CD14-positive monocyte (primary cell): Measurements from ENCODE around the gene NCK1. TPM values are rescaled to one million over a fixed set of nuclear protein-coding genes. Genes with fewer than 3 reads are reported as not detected.
A peak's percentile ranks its signal among the peaks of the same experiment; 100 is the strongest.
"Not testable (repeated sequence)": the region's sequence is repeated elsewhere in the genome, so short reads cannot be mapped to it uniquely, and the experiment has no call there.

ENCODE experiments used
- DNase-seq, 3 donors: peaks; one replicate each; pipeline ENCODE4 v3.0.0-alpha.2; 2011 to 2022
- H2AFZ ChIP-seq: 2 replicates; pipeline ENCODE4 v1.6.0; 2012; ENCODE audit warnings: mild to moderate bottlenecking, low read depth, low read length, inconsistent platforms; ENCODE audit not compliant: insufficient read depth, poor library complexity, severe bottlenecking
- H3K27ac ChIP-seq, 2 donors: 1 replicate in 1 of 2; 2 replicates in 1 of 2; pipeline ENCODE4 v1.5.1; 2012 to 2013; ENCODE audit warnings: low read length in 2 of 2, control low read depth in 1 of 2, inconsistent platforms in 1 of 2, low read depth in 1 of 2, mild to moderate bottlenecking in 1 of 2
- H3K27me3 ChIP-seq, 2 donors: one replicate each; pipeline versions ENCODE4 v1.6.0 to v1.6.1; 2011 to 2013; ENCODE audit warnings: low read length in 2 of 2; ENCODE audit not compliant: control insufficient read depth in 2 of 2, insufficient read depth in 2 of 2
- H3K36me3 ChIP-seq, 2 donors: replicated peaks in 1 of 2; 1 replicate in 1 of 2; 2 replicates in 1 of 2; pipeline versions ENCODE4 v1.5.1 to v1.6.1; 2012 to 2013; ENCODE audit warnings: low read length in 2 of 2, control low read depth in 1 of 2, inconsistent platforms in 1 of 2, mild to moderate bottlenecking in 1 of 2; ENCODE audit not compliant: insufficient read depth in 2 of 2, control insufficient read depth in 1 of 2
- H3K4me1 ChIP-seq, 2 donors: 1 replicate in 1 of 2; 2 replicates in 1 of 2; pipeline versions ENCODE4 v1.5.1 to v1.6.1; 2012 to 2013; ENCODE audit warnings: low read length in 2 of 2, control low read depth in 1 of 2, inconsistent platforms in 1 of 2, mild to moderate bottlenecking in 1 of 2, moderate library complexity in 1 of 2; ENCODE audit not compliant: insufficient read depth in 2 of 2, control insufficient read depth in 1 of 2
- H3K4me2 ChIP-seq: replicated peaks from 2 replicates; pipeline ENCODE3; 2012; ENCODE audit warnings: low read length, moderate library complexity, mild to moderate bottlenecking; ENCODE audit not compliant: poor library complexity, severe bottlenecking; ENCODE audit errors: extremely low read depth
- H3K4me3 ChIP-seq, 3 experiments: fragments of 200-600 bp in 1 of 3; sonication (generic) in 1 of 3; replicated peaks in 1 of 3; 1 replicate in 2 of 3; 2 replicates in 1 of 3; pipeline ENCODE4 v1.5.1; 2011 to 2013; ENCODE audit warnings: low read length in 3 of 3, mild to moderate bottlenecking in 3 of 3, control low read depth in 2 of 3, low read depth in 2 of 3, inconsistent platforms in 1 of 3, moderate library complexity in 1 of 3
- H3K79me2 ChIP-seq: 2 replicates; pipeline ENCODE4 v1.6.0; 2012; ENCODE audit warnings: mild to moderate bottlenecking, control low read depth, inconsistent platforms, low read length, moderate library complexity; ENCODE audit not compliant: insufficient read depth
- H3K9ac ChIP-seq: 2 replicates; pipeline ENCODE4 v1.6.0; 2017; ENCODE audit warnings: low read length, mild to moderate bottlenecking; ENCODE audit not compliant: insufficient read depth, poor library complexity, severe bottlenecking
- H3K9me3 ChIP-seq, 2 donors: replicated peaks in 1 of 2; 1 replicate in 1 of 2; 2 replicates in 1 of 2; pipeline versions ENCODE4 v1.5.1 to v1.6.1; 2012 to 2013; ENCODE audit warnings: low read length in 2 of 2, control low read depth in 1 of 2; ENCODE audit not compliant: control insufficient read depth in 1 of 2, insufficient read depth in 1 of 2
- H4K20me1 ChIP-seq: 2 replicates; pipeline ENCODE4 v1.6.0; 2012; ENCODE audit warnings: mild to moderate bottlenecking, low read length, control low read depth, moderate library complexity; ENCODE audit not compliant: insufficient read depth
- H3K27ac Mint-ChIP-seq, 7 donors: one replicate each; pipeline ENCODE4 v1.8.0; 2020; ENCODE audit warnings: mild to moderate bottlenecking in 7 of 7, mixed read lengths in 7 of 7, moderate library complexity in 6 of 7, inconsistent platforms in 2 of 7
- H3K27me3 Mint-ChIP-seq, 3 donors: one replicate each; pipeline ENCODE4 v1.8.0; 2021 to 2022; ENCODE audit warnings: low read depth in 3 of 3, mild to moderate bottlenecking in 3 of 3, mixed read lengths in 3 of 3, moderate library complexity in 3 of 3, inconsistent platforms in 1 of 3
- H3K36me3 Mint-ChIP-seq, 2 donors: one replicate each; pipeline ENCODE4 v1.8.0; 2020; ENCODE audit warnings: mixed read lengths in 2 of 2, inconsistent platforms in 1 of 2, mild to moderate bottlenecking in 1 of 2
- H3K4me1 Mint-ChIP-seq: one replicate; pipeline ENCODE4 v1.8.0; 2020; ENCODE audit warnings: mild to moderate bottlenecking, mixed read lengths
- H3K4me3 Mint-ChIP-seq, 2 donors: one replicate each; pipeline ENCODE4 v1.8.0; 2020; ENCODE audit warnings: mild to moderate bottlenecking in 2 of 2, mixed read lengths in 2 of 2, moderate library complexity in 1 of 2
- H3K9me3 Mint-ChIP-seq, 7 donors: one replicate each; pipeline ENCODE4 v1.8.0; 2020 to 2022; ENCODE audit warnings: mixed read lengths in 7 of 7, mild to moderate bottlenecking in 6 of 7, moderate library complexity in 6 of 7, inconsistent platforms in 2 of 7
- CTCF ChIP-seq: fragments of 200-600 bp; IDR thresholded peaks from one replicate; pipeline ENCODE4 v1.8.0; 2022; ENCODE audit warnings: antibody characterized with exemption, mild to moderate bottlenecking
- WGBS: methylation state at CpG from one replicate; pipeline ENCODE4 v1.1.5; 2013; ENCODE audit warnings: missing lambda C conversion rate; ENCODE audit not compliant: insufficient coverage; 5-methylcytosine and 5-hydroxymethylcytosine counted together
- intact Hi-C, 2 donors: fragments of 100-400 bp; cut with micrococcal nuclease; formaldehyde crosslinking; loops; one replicate each; pipeline versions ENCODE4 v1.15.0 to v1.15.1; 2023
- polyA plus RNA-seq, 3 donors: library from polyadenylated mRNA; depleted of rRNA in 1 of 3; unstranded in 2 of 3; stranded (reverse) in 1 of 3; fragments of 300-500 nt in 2 of 3; fragments of >200 nt in 1 of 3; fragmentation: Illumina TruSeq in 2 of 3; gene quantifications; 1 replicate in 2 of 3; 2 replicates in 1 of 3; pipeline ENCODE4 v1.2.3, GENCODE V29; 2012 to 2021

The NCK1 gene
- polyA plus RNA-seq, 3 donors = 20.4 to 28.8 (median 22.8) TPM

- intact Hi-C loops = no loop called here
- H3K4me3 Mint-ChIP-seq = no peak overlapping the region
- Histone ChIP-seq H3K9me3 (peaks cover 0 to 3% of the 10 kb centered on the region in 2 donors), H3K79me2 (peaks cover 99% of the 10 kb centered on the region), H4K20me1 (peaks cover 98% of the 10 kb centered on the region), H3K4me2 (no peak overlapping the region), H3K9ac (no peak overlapping the region), H3K4me1 (peaks cover 0 to 14% of the 10 kb centered on the region in 2 donors), H2AFZ (no peak overlapping the region), H3K27me3 (no peaks in the 10 kb centered on the region), H3K36me3 (no peaks in the 10 kb centered on the region), H3K27ac (peak overlapping the region in 1 of 2 donors; percentile 7), H3K4me3 (no peak overlapping the region)
- H3K27ac Mint-ChIP-seq = no peak overlapping the region
- DNase-seq = no peak
- peaks cover 2 to 12% (median 6%) of the 10 kb centered on the region in 7 donors for H3K9me3 Mint-ChIP-seq
- no peaks in the 10 kb centered on the region for H3K27me3 Mint-ChIP-seq
- peaks cover 11 to 26% of the 10 kb centered on the region in 2 donors for H3K36me3 Mint-ChIP-seq
- peaks cover 36% of the 10 kb centered on the region for H3K4me1 Mint-ChIP-seq
- no peak for TF ChIP-seq CTCF
- 0% methylated on average over 1 of the region's 2 CpGs for WGBS
Measured at GRCh38 chr3:136891934-136892855, 30.2 kb downstream of the NCK1 start.

- intact Hi-C loops = no loop called here
- Mint-ChIP-seq H3K4me3 (no peak overlapping the region), H3K4me1 (peaks cover 25% of the 10 kb centered on the region), H3K27ac (peak overlapping the region in 2 of 7 donors; percentile 24 to 85), H3K36me3 (peaks cover 11 to 20% of the 10 kb centered on the region in 2 donors), H3K27me3 (no peaks in the 10 kb centered on the region), H3K9me3 (peaks cover 2 to 10% (median 6%) of the 10 kb centered on the region in 7 donors)
- Histone ChIP-seq H3K79me2 (peaks cover 95% of the 10 kb centered on the region), H3K4me3 (no peak overlapping the region), H3K27ac (no peak overlapping the region), H4K20me1 (peaks cover 98% of the 10 kb centered on the region), H3K9ac (no peak overlapping the region), H3K27me3 (no peaks in the 10 kb centered on the region), H2AFZ (no peak overlapping the region), H3K36me3 (no peaks in the 10 kb centered on the region), H3K4me1 (no peaks in the 10 kb centered on the region), H3K4me2 (no peak overlapping the region), H3K9me3 (peaks cover 0 to 3% of the 10 kb centered on the region in 2 donors)
- WGBS = 0% methylated on average over 1 of the region's 5 CpGs
- no peak for DNase-seq
- no peak for TF ChIP-seq CTCF
Measured at GRCh38 chr3:136893848-136894443, 31.9 kb downstream of the NCK1 start.

GRCh38 chr3:136897171-136897570 is 35.2 kb downstream of the NCK1 start:
- no CpG with 5 or more reads among the region's 1 CpG for WGBS
- H3K9ac ChIP-seq = not testable (repeated sequence)

More at GRCh38 chr3:136897171-136897570, 35.2 kb downstream of the NCK1 start:
- H3K4me2 ChIP-seq, H3K36me3 ChIP-seq, H3K9me3 Mint-ChIP-seq, DNase-seq, H3K27me3 ChIP-seq, intact Hi-C loops, H3K4me3 ChIP-seq, H3K4me3 Mint-ChIP-seq, H3K9me3 ChIP-seq, H3K36me3 Mint-ChIP-seq, H3K27ac ChIP-seq, H3K27me3 Mint-ChIP-seq, H2AFZ ChIP-seq: not testable (repeated sequence)
- Histone ChIP-seq H3K79me2 (peaks cover 95% of the 10 kb centered on the region), H3K4me1 (peaks cover 2 to 21% of the 10 kb centered on the region in 2 donors), H4K20me1 (peaks cover 98% of the 10 kb centered on the region)
- Mint-ChIP-seq H3K4me1 (peaks cover 52% of the 10 kb centered on the region), H3K27ac (peak overlapping the region in 1 of 7 donors; percentile 6)
